WTC11 (cell line): ENCODE measurements around the gene IFITM10. TPM values are rescaled to one million over a fixed set of nuclear protein-coding genes. Genes with fewer than 3 reads are reported as not detected.

Source experiments
- ETV6 ChIP-seq: sonication (generic); formaldehyde crosslinking; IDR thresholded peaks from 2 replicates; pipeline ENCODE4 v1.8.1; 2022; ENCODE audit warnings: mild to moderate bottlenecking, missing genetic modification reagents
- FOXP1 ChIP-seq: sonication (generic); formaldehyde crosslinking; IDR thresholded peaks from 2 replicates; pipeline ENCODE4 v1.8.0; 2022; ENCODE audit warnings: missing genetic modification reagents, mild to moderate bottlenecking, moderate library complexity, borderline replicate concordance
- RELA ChIP-seq: sonication (generic); formaldehyde crosslinking; IDR thresholded peaks from 2 replicates; pipeline ENCODE4 v1.8.1; 2022; ENCODE audit warnings: missing genetic modification reagents, mild to moderate bottlenecking, borderline replicate concordance
- SP1 ChIP-seq: sonication (generic); formaldehyde crosslinking; conservative IDR thresholded peaks from 2 replicates; pipeline ENCODE4 v1.8.1; 2022; ENCODE audit warnings: missing genetic modification reagents
- ZBTB21 ChIP-seq: sonication (generic); formaldehyde crosslinking; IDR thresholded peaks from 2 replicates; pipeline ENCODE4 v1.8.1; 2023; ENCODE audit warnings: mild to moderate bottlenecking, missing genetic modification reagents, borderline replicate concordance
- ZNF263 ChIP-seq: sonication (generic); formaldehyde crosslinking; IDR thresholded peaks from 2 replicates; pipeline ENCODE4 v1.8.1; 2022; ENCODE audit warnings: low read depth, mild to moderate bottlenecking, moderate library complexity, missing genetic modification reagents
- ZNF317 ChIP-seq: sonication (generic); formaldehyde crosslinking; IDR thresholded peaks from 2 replicates; pipeline ENCODE4 v1.8.1; 2023; ENCODE audit warnings: low read depth, mild to moderate bottlenecking, moderate library complexity, missing genetic modification reagents, borderline replicate concordance
- total RNA-seq: library from RNA; stranded (reverse); gene quantifications from 3 replicates; pipeline ENCODE4 v1.2.3, GENCODE V29; 2021
- TF ChIP-seq, protein P1 (sequence below): sonication (generic); formaldehyde crosslinking; conservative IDR thresholded peaks from 2 replicates; pipeline ENCODE4 v1.8.1; 2023; ENCODE audit warnings: mild to moderate bottlenecking, low read depth, missing genetic modification reagents, moderate library complexity
- TF ChIP-seq, protein P2 (sequence below): sonication (generic); formaldehyde crosslinking; IDR thresholded peaks from 2 replicates; pipeline ENCODE4 v1.8.1; 2022; ENCODE audit warnings: mild to moderate bottlenecking, moderate library complexity, missing genetic modification reagents
- TF ChIP-seq, protein P3 (sequence below): sonication (generic); formaldehyde crosslinking; IDR thresholded peaks from 2 replicates; pipeline ENCODE4 v1.8.0; 2022; ENCODE audit warnings: mild to moderate bottlenecking, missing genetic modification reagents
- TF ChIP-seq, protein P4 (sequence below): fragments of 250-450 bp; sonication (Bioruptor Pico); IDR thresholded peaks from 2 replicates; pipeline ENCODE4 v1.9.0; 2021; ENCODE audit warnings: mild to moderate bottlenecking
- TF ChIP-seq, protein P5 (sequence below): sonication (generic); formaldehyde crosslinking; IDR thresholded peaks from 2 replicates; pipeline ENCODE4 v1.8.1; 2023; ENCODE audit warnings: mild to moderate bottlenecking, moderate library complexity, missing genetic modification reagents
- TF ChIP-seq, protein P6 (sequence below): sonication (generic); formaldehyde crosslinking; IDR thresholded peaks from 2 replicates; pipeline ENCODE4 v1.8.1; 2022; ENCODE audit warnings: low read depth, mild to moderate bottlenecking, moderate library complexity, missing genetic modification reagents, borderline replicate concordance
- TF ChIP-seq, protein P7 (sequence below): sonication (generic); formaldehyde crosslinking; IDR thresholded peaks from 2 replicates; pipeline ENCODE4 v1.8.0; 2023; ENCODE audit warnings: missing genetic modification reagents, mild to moderate bottlenecking, borderline replicate concordance

Gene IFITM10
- total RNA-seq, 1 experiment from 2014 or later: 1.7 TPM

DNA sequence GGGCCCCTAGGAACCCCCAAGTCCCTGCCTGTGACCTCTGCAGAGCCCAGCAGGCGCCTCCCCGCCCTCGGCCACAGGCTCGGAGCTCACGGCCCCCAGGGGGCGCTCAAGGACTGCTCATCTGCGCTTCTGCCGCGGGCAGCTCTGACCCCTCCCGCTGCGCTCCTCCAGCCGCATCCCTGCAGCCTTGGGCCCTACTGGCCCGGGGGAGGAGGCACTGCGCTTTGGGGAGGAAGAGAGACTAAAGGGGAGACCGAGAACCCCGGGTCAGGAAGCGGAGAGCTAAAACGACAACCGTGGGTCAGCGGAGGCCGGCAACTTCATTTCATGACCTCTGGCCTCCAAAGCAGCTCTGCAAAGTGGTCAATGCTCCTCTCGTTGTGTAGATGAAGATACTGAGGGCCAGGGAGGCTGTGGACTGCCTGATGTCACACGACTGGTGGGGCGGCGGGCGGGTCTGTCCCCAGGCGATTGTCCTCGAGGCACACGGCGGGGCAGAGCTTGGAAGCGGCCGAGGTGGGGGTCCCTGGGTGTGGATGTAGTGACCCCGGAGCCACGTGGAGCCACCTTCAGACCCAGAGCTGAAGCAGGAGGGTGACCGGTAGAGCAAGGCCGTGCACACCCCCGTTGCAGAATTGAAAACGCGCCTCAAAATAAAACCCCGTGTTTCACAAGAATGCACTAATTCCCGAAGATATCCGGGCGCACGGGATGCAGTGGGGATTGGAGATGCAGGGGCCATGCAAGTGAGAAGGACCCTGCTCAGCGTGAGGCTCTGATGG, 56.1 kb downstream of the IFITM10 start (continued):
- TF ChIP-seq, protein P1, sequence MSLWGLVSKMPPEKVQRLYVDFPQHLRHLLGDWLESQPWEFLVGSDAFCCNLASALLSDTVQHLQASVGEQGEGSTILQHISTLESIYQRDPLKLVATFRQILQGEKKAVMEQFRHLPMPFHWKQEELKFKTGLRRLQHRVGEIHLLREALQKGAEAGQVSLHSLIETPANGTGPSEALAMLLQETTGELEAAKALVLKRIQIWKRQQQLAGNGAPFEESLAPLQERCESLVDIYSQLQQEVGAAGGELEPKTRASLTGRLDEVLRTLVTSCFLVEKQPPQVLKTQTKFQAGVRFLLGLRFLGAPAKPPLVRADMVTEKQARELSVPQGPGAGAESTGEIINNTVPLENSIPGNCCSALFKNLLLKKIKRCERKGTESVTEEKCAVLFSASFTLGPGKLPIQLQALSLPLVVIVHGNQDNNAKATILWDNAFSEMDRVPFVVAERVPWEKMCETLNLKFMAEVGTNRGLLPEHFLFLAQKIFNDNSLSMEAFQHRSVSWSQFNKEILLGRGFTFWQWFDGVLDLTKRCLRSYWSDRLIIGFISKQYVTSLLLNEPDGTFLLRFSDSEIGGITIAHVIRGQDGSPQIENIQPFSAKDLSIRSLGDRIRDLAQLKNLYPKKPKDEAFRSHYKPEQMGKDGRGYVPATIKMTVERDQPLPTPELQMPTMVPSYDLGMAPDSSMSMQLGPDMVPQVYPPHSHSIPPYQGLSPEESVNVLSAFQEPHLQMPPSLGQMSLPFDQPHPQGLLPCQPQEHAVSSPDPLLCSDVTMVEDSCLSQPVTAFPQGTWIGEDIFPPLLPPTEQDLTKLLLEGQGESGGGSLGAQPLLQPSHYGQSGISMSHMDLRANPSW: 0 out of 2 replicates have a peak, but pooled peaks have one; percentile 78
- TF ChIP-seq, protein P2, sequence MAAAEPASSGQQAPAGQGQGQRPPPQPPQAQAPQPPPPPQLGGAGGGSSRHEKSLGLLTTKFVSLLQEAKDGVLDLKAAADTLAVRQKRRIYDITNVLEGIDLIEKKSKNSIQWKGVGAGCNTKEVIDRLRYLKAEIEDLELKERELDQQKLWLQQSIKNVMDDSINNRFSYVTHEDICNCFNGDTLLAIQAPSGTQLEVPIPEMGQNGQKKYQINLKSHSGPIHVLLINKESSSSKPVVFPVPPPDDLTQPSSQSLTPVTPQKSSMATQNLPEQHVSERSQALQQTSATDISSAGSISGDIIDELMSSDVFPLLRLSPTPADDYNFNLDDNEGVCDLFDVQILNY (CRISPR knock-in tag): no peak; the same call in 1 of the 2 replicates
- TF ChIP-seq FOXP1: 0 out of 2 replicates have a peak, but pooled peaks have one; percentile 23
- TF ChIP-seq ZNF317: no peak
- TF ChIP-seq, protein P3, sequence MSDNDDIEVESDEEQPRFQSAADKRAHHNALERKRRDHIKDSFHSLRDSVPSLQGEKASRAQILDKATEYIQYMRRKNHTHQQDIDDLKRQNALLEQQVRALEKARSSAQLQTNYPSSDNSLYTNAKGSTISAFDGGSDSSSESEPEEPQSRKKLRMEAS (CRISPR knock-in tag): peak; percentile 21; the same call in 1 of the 2 replicates
- TF ChIP-seq, protein P4, sequence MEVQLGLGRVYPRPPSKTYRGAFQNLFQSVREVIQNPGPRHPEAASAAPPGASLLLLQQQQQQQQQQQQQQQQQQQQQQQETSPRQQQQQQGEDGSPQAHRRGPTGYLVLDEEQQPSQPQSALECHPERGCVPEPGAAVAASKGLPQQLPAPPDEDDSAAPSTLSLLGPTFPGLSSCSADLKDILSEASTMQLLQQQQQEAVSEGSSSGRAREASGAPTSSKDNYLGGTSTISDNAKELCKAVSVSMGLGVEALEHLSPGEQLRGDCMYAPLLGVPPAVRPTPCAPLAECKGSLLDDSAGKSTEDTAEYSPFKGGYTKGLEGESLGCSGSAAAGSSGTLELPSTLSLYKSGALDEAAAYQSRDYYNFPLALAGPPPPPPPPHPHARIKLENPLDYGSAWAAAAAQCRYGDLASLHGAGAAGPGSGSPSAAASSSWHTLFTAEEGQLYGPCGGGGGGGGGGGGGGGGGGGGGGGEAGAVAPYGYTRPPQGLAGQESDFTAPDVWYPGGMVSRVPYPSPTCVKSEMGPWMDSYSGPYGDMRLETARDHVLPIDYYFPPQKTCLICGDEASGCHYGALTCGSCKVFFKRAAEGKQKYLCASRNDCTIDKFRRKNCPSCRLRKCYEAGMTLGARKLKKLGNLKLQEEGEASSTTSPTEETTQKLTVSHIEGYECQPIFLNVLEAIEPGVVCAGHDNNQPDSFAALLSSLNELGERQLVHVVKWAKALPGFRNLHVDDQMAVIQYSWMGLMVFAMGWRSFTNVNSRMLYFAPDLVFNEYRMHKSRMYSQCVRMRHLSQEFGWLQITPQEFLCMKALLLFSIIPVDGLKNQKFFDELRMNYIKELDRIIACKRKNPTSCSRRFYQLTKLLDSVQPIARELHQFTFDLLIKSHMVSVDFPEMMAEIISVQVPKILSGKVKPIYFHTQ: no peak
- TF ChIP-seq, protein P5, sequence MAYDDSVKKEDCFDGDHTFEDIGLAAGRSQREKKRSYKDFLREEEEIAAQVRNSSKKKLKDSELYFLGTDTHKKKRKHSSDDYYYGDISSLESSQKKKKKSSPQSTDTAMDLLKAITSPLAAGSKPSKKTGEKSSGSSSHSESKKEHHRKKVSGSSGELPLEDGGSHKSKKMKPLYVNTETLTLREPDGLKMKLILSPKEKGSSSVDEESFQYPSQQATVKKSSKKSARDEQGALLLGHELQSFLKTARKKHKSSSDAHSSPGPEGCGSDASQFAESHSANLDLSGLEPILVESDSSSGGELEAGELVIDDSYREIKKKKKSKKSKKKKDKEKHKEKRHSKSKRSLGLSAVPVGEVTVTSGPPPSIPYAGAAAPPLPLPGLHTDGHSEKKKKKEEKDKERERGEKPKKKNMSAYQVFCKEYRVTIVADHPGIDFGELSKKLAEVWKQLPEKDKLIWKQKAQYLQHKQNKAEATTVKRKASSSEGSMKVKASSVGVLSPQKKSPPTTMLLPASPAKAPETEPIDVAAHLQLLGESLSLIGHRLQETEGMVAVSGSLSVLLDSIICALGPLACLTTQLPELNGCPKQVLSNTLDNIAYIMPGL (CRISPR knock-in tag): peak; percentile 92
- peak; percentile 80 for TF ChIP-seq ETV6
- TF ChIP-seq, protein P6, sequence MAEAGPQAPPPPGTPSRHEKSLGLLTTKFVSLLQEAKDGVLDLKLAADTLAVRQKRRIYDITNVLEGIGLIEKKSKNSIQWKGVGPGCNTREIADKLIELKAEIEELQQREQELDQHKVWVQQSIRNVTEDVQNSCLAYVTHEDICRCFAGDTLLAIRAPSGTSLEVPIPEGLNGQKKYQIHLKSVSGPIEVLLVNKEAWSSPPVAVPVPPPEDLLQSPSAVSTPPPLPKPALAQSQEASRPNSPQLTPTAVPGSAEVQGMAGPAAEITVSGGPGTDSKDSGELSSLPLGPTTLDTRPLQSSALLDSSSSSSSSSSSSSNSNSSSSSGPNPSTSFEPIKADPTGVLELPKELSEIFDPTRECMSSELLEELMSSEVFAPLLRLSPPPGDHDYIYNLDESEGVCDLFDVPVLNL (CRISPR knock-in tag): no peak
- TF ChIP-seq, protein P7, sequence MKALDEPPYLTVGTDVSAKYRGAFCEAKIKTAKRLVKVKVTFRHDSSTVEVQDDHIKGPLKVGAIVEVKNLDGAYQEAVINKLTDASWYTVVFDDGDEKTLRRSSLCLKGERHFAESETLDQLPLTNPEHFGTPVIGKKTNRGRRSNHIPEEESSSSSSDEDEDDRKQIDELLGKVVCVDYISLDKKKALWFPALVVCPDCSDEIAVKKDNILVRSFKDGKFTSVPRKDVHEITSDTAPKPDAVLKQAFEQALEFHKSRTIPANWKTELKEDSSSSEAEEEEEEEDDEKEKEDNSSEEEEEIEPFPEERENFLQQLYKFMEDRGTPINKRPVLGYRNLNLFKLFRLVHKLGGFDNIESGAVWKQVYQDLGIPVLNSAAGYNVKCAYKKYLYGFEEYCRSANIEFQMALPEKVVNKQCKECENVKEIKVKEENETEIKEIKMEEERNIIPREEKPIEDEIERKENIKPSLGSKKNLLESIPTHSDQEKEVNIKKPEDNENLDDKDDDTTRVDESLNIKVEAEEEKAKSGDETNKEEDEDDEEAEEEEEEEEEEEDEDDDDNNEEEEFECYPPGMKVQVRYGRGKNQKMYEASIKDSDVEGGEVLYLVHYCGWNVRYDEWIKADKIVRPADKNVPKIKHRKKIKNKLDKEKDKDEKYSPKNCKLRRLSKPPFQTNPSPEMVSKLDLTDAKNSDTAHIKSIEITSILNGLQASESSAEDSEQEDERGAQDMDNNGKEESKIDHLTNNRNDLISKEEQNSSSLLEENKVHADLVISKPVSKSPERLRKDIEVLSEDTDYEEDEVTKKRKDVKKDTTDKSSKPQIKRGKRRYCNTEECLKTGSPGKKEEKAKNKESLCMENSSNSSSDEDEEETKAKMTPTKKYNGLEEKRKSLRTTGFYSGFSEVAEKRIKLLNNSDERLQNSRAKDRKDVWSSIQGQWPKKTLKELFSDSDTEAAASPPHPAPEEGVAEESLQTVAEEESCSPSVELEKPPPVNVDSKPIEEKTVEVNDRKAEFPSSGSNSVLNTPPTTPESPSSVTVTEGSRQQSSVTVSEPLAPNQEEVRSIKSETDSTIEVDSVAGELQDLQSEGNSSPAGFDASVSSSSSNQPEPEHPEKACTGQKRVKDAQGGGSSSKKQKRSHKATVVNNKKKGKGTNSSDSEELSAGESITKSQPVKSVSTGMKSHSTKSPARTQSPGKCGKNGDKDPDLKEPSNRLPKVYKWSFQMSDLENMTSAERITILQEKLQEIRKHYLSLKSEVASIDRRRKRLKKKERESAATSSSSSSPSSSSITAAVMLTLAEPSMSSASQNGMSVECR: 0 out of 2 replicates have a peak, but pooled peaks have one; percentile 34
- peak; percentile 37; the same call in 1 of the 2 replicates for TF ChIP-seq ZBTB21 (CRISPR knock-in tag)
- TF ChIP-seq RELA (CRISPR knock-in tag): no peak
- peak; percentile 86 for TF ChIP-seq ZNF263 (CRISPR knock-in tag)
- peak; percentile 43; the same call in 1 of the 2 replicates for TF ChIP-seq SP1
